Measurements from ENCODE around the gene LRRC15. TPM values are rescaled to one million over a fixed set of nuclear protein-coding genes. Genes with fewer than 3 reads are reported as not detected.

Gene LRRC15
- total RNA-seq, 2 donors from 2014 or later, result not detected

- Mint-ChIP-seq H3K36me3 (ENCODE audit: low read depth) (no peaks in the 10 kb centered on the region), H3K27me3 (peaks cover 19% of the 10 kb centered on the region), H3K9me3 (no peaks in the 10 kb centered on the region)
These were observed 5.3 kb downstream of the LRRC15 start for GRCh38 chr3:194364314-194364651.

GRCh38 chr3:194360568-194360967, 9.0 kb downstream of the LRRC15 start:
- Mint-ChIP-seq H3K27me3 (peaks cover 10% of the 10 kb centered on the region), H3K4me1 (no peaks in the 10 kb centered on the region)

More at GRCh38 chr3:194364314-194364651, 5.3 kb downstream of the LRRC15 start:
- no peaks in the 10 kb centered on the region for H3K4me1 Mint-ChIP-seq
- ATAC-seq (replicated peaks), result no peak
- no peak overlapping the region for H3K4me3 Mint-ChIP-seq
- H3K27ac Mint-ChIP-seq, result no peak overlapping the region

GRCh38 chr3:194357681-194358080, 11.9 kb downstream of the LRRC15 start:
- Mint-ChIP-seq H3K4me1 (no peaks in the 10 kb centered on the region), H3K27ac (no peak overlapping the region), H3K27me3 (peaks cover 10% of the 10 kb centered on the region), H3K4me3 (no peak overlapping the region), H3K9me3 (no peaks in the 10 kb centered on the region), H3K36me3 (ENCODE audit: low read depth) (no peaks in the 10 kb centered on the region)
- ATAC-seq (replicated peaks), result no peak

More at GRCh38 chr3:194360568-194360967, 9.0 kb downstream of the LRRC15 start:
- H3K9me3 Mint-ChIP-seq, result no peaks in the 10 kb centered on the region
- no peak overlapping the region for H3K27ac Mint-ChIP-seq
- no peak overlapping the region for H3K4me3 Mint-ChIP-seq
- ATAC-seq (replicated peaks), result no peak
- no peaks in the 10 kb centered on the region for H3K36me3 Mint-ChIP-seq (ENCODE audit: low read depth)

GRCh38 chr3:194355379-194355778, 14.2 kb downstream of the LRRC15 start:
- Mint-ChIP-seq H3K36me3 (ENCODE audit: low read depth) (no peaks in the 10 kb centered on the region), H3K9me3 (no peaks in the 10 kb centered on the region), H3K4me1 (no peaks in the 10 kb centered on the region), H3K27ac (no peak overlapping the region), H3K27me3 (peaks cover 10% of the 10 kb centered on the region), H3K4me3 (no peak overlapping the region)
- no peak for ATAC-seq (replicated peaks)

GRCh38 chr3:194354315-194354714, 15.2 kb downstream of the LRRC15 start:
- Mint-ChIP-seq H3K9me3 (no peaks in the 10 kb centered on the region), H3K36me3 (ENCODE audit: low read depth) (no peaks in the 10 kb centered on the region), H3K4me3 (no peak overlapping the region), H3K4me1 (no peaks in the 10 kb centered on the region), H3K27me3 (peaks cover 6% of the 10 kb centered on the region), H3K27ac (no peak overlapping the region)
- no peak for ATAC-seq (replicated peaks)

GRCh38 chr3:194352667-194353246, 16.8 kb downstream of the LRRC15 start:
- no peak overlapping the region for H3K27ac Mint-ChIP-seq
- ATAC-seq (replicated peaks), result peak; percentile 12
- H3K9me3 Mint-ChIP-seq, result no peaks in the 10 kb centered on the region
- H3K27me3 Mint-ChIP-seq, result no peaks in the 10 kb centered on the region
- no peaks in the 10 kb centered on the region for H3K36me3 Mint-ChIP-seq (ENCODE audit: low read depth)
- H3K4me1 Mint-ChIP-seq, result no peaks in the 10 kb centered on the region
- no peak overlapping the region for H3K4me3 Mint-ChIP-seq

GRCh38 chr3:194351952-194352536, 17.5 kb downstream of the LRRC15 start:
- Mint-ChIP-seq H3K4me3 (no peak overlapping the region), H3K27ac (no peak overlapping the region), H3K4me1 (no peaks in the 10 kb centered on the region), H3K9me3 (no peaks in the 10 kb centered on the region), H3K36me3 (ENCODE audit: low read depth) (no peaks in the 10 kb centered on the region), H3K27me3 (no peaks in the 10 kb centered on the region)
- no peak for ATAC-seq (replicated peaks)

- no peak for ATAC-seq (replicated peaks)
- H3K27ac Mint-ChIP-seq, result no peak within 1 kb of the TSS
- H3K36me3 Mint-ChIP-seq (ENCODE audit: low read depth), result no peaks in the 10 kb centered on the region
- H3K4me1 Mint-ChIP-seq, result no peaks in the 10 kb centered on the region
- H3K27me3 Mint-ChIP-seq, result no peaks in the 10 kb centered on the region
- H3K9me3 Mint-ChIP-seq, result no peaks in the 10 kb centered on the region
- H3K4me3 Mint-ChIP-seq, result no peak within 1 kb of the TSS
These were observed 18.4 kb downstream of the LRRC15 start, which contains the start of gene CPN2 for GRCh38 chr3:194351080-194351672. CPN2 (minus strand) TSS chr3:194351328; CDS start chr3:194342702, 8,626 bp downstream.

- ATAC-seq (replicated peaks), result no peak
- H3K27me3 Mint-ChIP-seq, result no peaks in the 10 kb centered on the region
- no peaks in the 10 kb centered on the region for H3K4me1 Mint-ChIP-seq
- H3K4me3 Mint-ChIP-seq, result no peak overlapping the region
- H3K27ac Mint-ChIP-seq, result no peak overlapping the region
- H3K9me3 Mint-ChIP-seq, result no peaks in the 10 kb centered on the region
- H3K36me3 Mint-ChIP-seq (ENCODE audit: low read depth), result no peaks in the 10 kb centered on the region
These were observed 18.8 kb downstream of the LRRC15 start for GRCh38 chr3:194350726-194351071.

GRCh38 chr3:194348354-194348753, 21.2 kb downstream of the LRRC15 start:
- no peaks in the 10 kb centered on the region for H3K9me3 Mint-ChIP-seq
- no peaks in the 10 kb centered on the region for H3K36me3 Mint-ChIP-seq (ENCODE audit: low read depth)
- H3K27ac Mint-ChIP-seq, result no peak overlapping the region
- H3K4me1 Mint-ChIP-seq, result no peaks in the 10 kb centered on the region
- no peak overlapping the region for H3K4me3 Mint-ChIP-seq
- no peak for ATAC-seq (replicated peaks)
- H3K27me3 Mint-ChIP-seq, result peaks cover 5% of the 10 kb centered on the region

- ATAC-seq (replicated peaks), result peak; percentile 45
- Mint-ChIP-seq H3K27me3 (peaks cover 15% of the 10 kb centered on the region), H3K4me3 (no peak overlapping the region), H3K9me3 (no peaks in the 10 kb centered on the region), H3K27ac (no peak overlapping the region), H3K4me1 (no peaks in the 10 kb centered on the region), H3K36me3 (ENCODE audit: low read depth) (no peaks in the 10 kb centered on the region)
These were observed 22.9 kb downstream of the LRRC15 start for GRCh38 chr3:194346621-194347020.

- peaks cover 18% of the 10 kb centered on the region for H3K27me3 Mint-ChIP-seq
These were observed 23.5 kb downstream of the LRRC15 start for GRCh38 chr3:194346035-194346434.

GRCh38 chr3:194344012-194344411, 25.5 kb downstream of the LRRC15 start:
- no peaks in the 10 kb centered on the region for H3K9me3 Mint-ChIP-seq
- no peaks in the 10 kb centered on the region for H3K36me3 Mint-ChIP-seq (ENCODE audit: low read depth)
- no peaks in the 10 kb centered on the region for H3K4me1 Mint-ChIP-seq
- ATAC-seq (replicated peaks), result peak; percentile 74
- H3K4me3 Mint-ChIP-seq, result no peak overlapping the region
- no peak overlapping the region for H3K27ac Mint-ChIP-seq
- H3K27me3 Mint-ChIP-seq, result peaks cover 21% of the 10 kb centered on the region

More at GRCh38 chr3:194346035-194346434, 23.5 kb downstream of the LRRC15 start:
- no peak overlapping the region for H3K27ac Mint-ChIP-seq
- no peak overlapping the region for H3K4me3 Mint-ChIP-seq
- H3K9me3 Mint-ChIP-seq, result no peaks in the 10 kb centered on the region
- ATAC-seq (replicated peaks), result no peak
- H3K36me3 Mint-ChIP-seq (ENCODE audit: low read depth), result no peaks in the 10 kb centered on the region
- H3K4me1 Mint-ChIP-seq, result no peaks in the 10 kb centered on the region

GRCh38 chr3:194343561-194343893, 26.0 kb downstream of the LRRC15 start:
- Mint-ChIP-seq H3K27me3 (peaks cover 21% of the 10 kb centered on the region), H3K9me3 (no peaks in the 10 kb centered on the region), H3K4me3 (no peak overlapping the region), H3K36me3 (ENCODE audit: low read depth) (no peaks in the 10 kb centered on the region), H3K4me1 (no peaks in the 10 kb centered on the region), H3K27ac (no peak overlapping the region)
- ATAC-seq (replicated peaks), result no peak

GRCh38 chr3:194342861-194343560, 26.5 kb downstream of the LRRC15 start:
- Mint-ChIP-seq H3K4me1 (no peaks in the 10 kb centered on the region), H3K27ac (no peak overlapping the region), H3K27me3 (peaks cover 21% of the 10 kb centered on the region), H3K9me3 (no peaks in the 10 kb centered on the region), H3K36me3 (ENCODE audit: low read depth) (no peaks in the 10 kb centered on the region), H3K4me3 (no peak overlapping the region)
- ATAC-seq (replicated peaks), result no peak

All from activated T-helper 17 cell treated with anti-CD3 and anti-CD28 coated beads, Interleukin-2, amount 50 U/mL, for 72 hours (primary cell).